Measurements from ENCODE around the gene NT5DC4.
A peak's percentile ranks its signal among the peaks of the same experiment; 100 is the strongest.

The NT5DC4 gene

GRCh38 chr2:112708968-112709367, 11.9 kb upstream of the NT5DC4 start:
- H3K4me3 ChIP-seq (ENCODE audit: low read depth, low read length): peak overlapping the region; percentile 22; the same call in 1 of the 2 replicates
- peak; percentile 40 for DNase-seq (ENCODE audit: low read depth)
- TF ChIP-seq CTCF (IDR thresholded peaks at IDR 0.05; ENCODE audit: insufficient read depth, low read depth, low read length, missing control alignments): no peak

GRCh38 chr2:112709703-112710102, 11.1 kb upstream of the NT5DC4 start:
- no peak overlapping the region for H3K4me3 ChIP-seq (ENCODE audit: low read depth, low read length)
- DNase-seq (ENCODE audit: low read depth): no peak
- TF ChIP-seq CTCF (IDR thresholded peaks at IDR 0.05; ENCODE audit: insufficient read depth, low read depth, low read length, missing control alignments): no peak

- TF ChIP-seq CTCF (IDR thresholded peaks at IDR 0.05; ENCODE audit: insufficient read depth, low read depth, low read length, missing control alignments): no peak
- no peak overlapping the region for H3K4me3 ChIP-seq (ENCODE audit: low read depth, low read length)
- no peak for DNase-seq (ENCODE audit: low read depth)
Observed at GRCh38 chr2:112710956-112711750, 9.7 kb upstream of the NT5DC4 start.

GRCh38 chr2:112712465-112712864, 8.4 kb upstream of the NT5DC4 start:
- no peak overlapping the region for H3K4me3 ChIP-seq (ENCODE audit: low read depth, low read length)
- TF ChIP-seq CTCF (IDR thresholded peaks at IDR 0.05; ENCODE audit: insufficient read depth, low read depth, low read length, missing control alignments): no peak
- DNase-seq (ENCODE audit: low read depth): no peak

GRCh38 chr2:112712903-112713584, 7.8 kb upstream of the NT5DC4 start:
- no peak overlapping the region for H3K4me3 ChIP-seq (ENCODE audit: low read depth, low read length)
- no peak for TF ChIP-seq CTCF (IDR thresholded peaks at IDR 0.05; ENCODE audit: insufficient read depth, low read depth, low read length, missing control alignments)
- DNase-seq (ENCODE audit: low read depth): no peak

GRCh38 chr2:112713585-112713925, 7.3 kb upstream of the NT5DC4 start:
- no peak overlapping the region for H3K4me3 ChIP-seq (ENCODE audit: low read depth, low read length)
- DNase-seq (ENCODE audit: low read depth): no peak
- no peak for TF ChIP-seq CTCF (IDR thresholded peaks at IDR 0.05; ENCODE audit: insufficient read depth, low read depth, low read length, missing control alignments)
